ENCODE measurements around the gene CHMP4A. TPM values are rescaled to one million over a fixed set of nuclear protein-coding genes. Genes with fewer than 3 reads are reported as not detected.

The CHMP4A gene
- total and polyA plus RNA-seq, 2 of the 13 experiments (the other 11 are each of a cell fraction or from before 2014, with no cell fraction given): 83.6 to 113 TPM

GRCh38 chr14:24195186-24196070, 17.9 kb downstream of the CHMP4A start, which contains the start of gene TM9SF1 (continued):
- TF ChIP-seq FOXK1 (CRISPR knock-in tag; IDR thresholded peaks at IDR 0.05; ENCODE audit: borderline replicate concordance, low read depth) (peak; percentile 88; the same call in 1 of the 2 replicates), SRY (CRISPR knock-in tag; IDR thresholded peaks at IDR 0.05) (no peak), NFIB (CRISPR knock-in tag; IDR thresholded peaks at IDR 0.05; ENCODE audit: borderline replicate concordance) (peak; percentile 92; the same call in 1 of the 2 replicates), MYPOP (CRISPR knock-in tag; IDR thresholded peaks at IDR 0.05) (no peak), HBP1 (CRISPR knock-in tag; IDR thresholded peaks at IDR 0.05; ENCODE audit: low read depth) (peak; percentile 98), ZIK1 (CRISPR knock-in tag; IDR thresholded peaks at IDR 0.05; ENCODE audit: borderline replicate concordance, low read depth) (peak; percentile 94), KLF9 (CRISPR knock-in tag; IDR thresholded peaks at IDR 0.05; ENCODE audit: low read depth) (peak; percentile 97), ZMYM3 (CRISPR knock-in tag; IDR thresholded peaks at IDR 0.05) (peak; percentile 76), ZNF780A (CRISPR knock-in tag; IDR thresholded peaks at IDR 0.05) (no peak), CREBL2 (CRISPR knock-in tag; IDR thresholded peaks at IDR 0.05; ENCODE audit: borderline replicate concordance) (peak; percentile 94), ZFP1 (CRISPR knock-in tag; IDR thresholded peaks at IDR 0.05) (peak; percentile 82; the same call in 1 of the 2 replicates), JUNB (CRISPR knock-in tag; IDR thresholded peaks at IDR 0.05; ENCODE audit: borderline replicate concordance) (no peak), ZNF160 (CRISPR knock-in tag; IDR thresholded peaks at IDR 0.05) (peak; percentile 78), EZH2 (conservative IDR thresholded peaks at IDR 0.05; ENCODE audit: low read depth, low read length) (no peak), RBAK (CRISPR knock-in tag; IDR thresholded peaks at IDR 0.05) (peak; percentile 62), FOXP4 (CRISPR knock-in tag; IDR thresholded peaks at IDR 0.05) (peak; percentile 61), ZNF616 (CRISPR knock-in tag; IDR thresholded peaks at IDR 0.05; ENCODE audit: low read depth) (peak; percentile 84), HIVEP1 (CRISPR knock-in tag; IDR thresholded peaks at IDR 0.05) (peak; percentile 99), PRDM15 (CRISPR knock-in tag; IDR thresholded peaks at IDR 0.05) (peak; percentile 78)

Measured in HepG2 (cell line).